Epithelial cell of esophagus (primary cell): Measurements from ENCODE around the gene SLC4A2.

Source experiments
- DNase-seq: peaks from one replicate; pipeline ENCODE4 v3.0.0; 2010; ENCODE audit warnings: low read depth
- H3K4me3 ChIP-seq: 2 replicates; pipeline ENCODE4 v1.5.1; 2011; ENCODE audit warnings: mild to moderate bottlenecking, low read length, control low read depth
- TF ChIP-seq, protein P1 (sequence below): IDR thresholded peaks from 2 replicates; pipeline ENCODE4 v1.5.1; 2011; ENCODE audit warnings: low read depth, mild to moderate bottlenecking, low read length, control low read depth, inconsistent platforms; ENCODE audit not compliant: insufficient read depth; ENCODE audit errors: missing control alignments

The SLC4A2 gene

DNA sequence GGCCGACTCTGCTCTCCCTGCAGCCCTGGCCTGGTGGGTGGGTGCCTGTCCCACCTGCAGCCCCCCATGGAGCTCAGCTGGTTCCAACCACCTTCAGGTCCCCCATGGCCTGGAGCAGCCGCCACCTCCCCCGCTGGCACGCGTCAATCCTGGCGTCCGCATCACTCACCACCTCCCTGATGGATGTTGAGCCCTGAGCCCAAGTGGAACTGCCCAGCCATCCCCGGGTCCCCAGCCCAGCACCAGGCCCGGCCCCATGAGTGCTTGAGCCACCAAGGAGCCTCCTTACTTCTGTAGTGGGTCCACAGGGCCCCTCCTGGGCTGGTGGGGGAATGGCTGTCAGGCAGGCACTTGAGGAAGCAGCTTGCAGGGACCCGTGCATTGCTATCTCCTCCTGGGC lies 41.5 kb downstream of the SLC4A2 start:
- H3K4me3 ChIP-seq: no peak overlapping the region
- TF ChIP-seq, protein P1, sequence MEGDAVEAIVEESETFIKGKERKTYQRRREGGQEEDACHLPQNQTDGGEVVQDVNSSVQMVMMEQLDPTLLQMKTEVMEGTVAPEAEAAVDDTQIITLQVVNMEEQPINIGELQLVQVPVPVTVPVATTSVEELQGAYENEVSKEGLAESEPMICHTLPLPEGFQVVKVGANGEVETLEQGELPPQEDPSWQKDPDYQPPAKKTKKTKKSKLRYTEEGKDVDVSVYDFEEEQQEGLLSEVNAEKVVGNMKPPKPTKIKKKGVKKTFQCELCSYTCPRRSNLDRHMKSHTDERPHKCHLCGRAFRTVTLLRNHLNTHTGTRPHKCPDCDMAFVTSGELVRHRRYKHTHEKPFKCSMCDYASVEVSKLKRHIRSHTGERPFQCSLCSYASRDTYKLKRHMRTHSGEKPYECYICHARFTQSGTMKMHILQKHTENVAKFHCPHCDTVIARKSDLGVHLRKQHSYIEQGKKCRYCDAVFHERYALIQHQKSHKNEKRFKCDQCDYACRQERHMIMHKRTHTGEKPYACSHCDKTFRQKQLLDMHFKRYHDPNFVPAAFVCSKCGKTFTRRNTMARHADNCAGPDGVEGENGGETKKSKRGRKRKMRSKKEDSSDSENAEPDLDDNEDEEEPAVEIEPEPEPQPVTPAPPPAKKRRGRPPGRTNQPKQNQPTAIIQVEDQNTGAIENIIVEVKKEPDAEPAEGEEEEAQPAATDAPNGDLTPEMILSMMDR: no peak
- no peak for DNase-seq

GRCh38 chr7:151101621-151102396 lies 42.4 kb downstream of the SLC4A2 start:
- TF ChIP-seq, protein P1: no peak
- DNase-seq: no peak
- no peak overlapping the region for H3K4me3 ChIP-seq

GRCh38 chr7:151102991-151103390 lies 43.6 kb downstream of the SLC4A2 start:
- TF ChIP-seq, protein P1: no peak
- no peak for DNase-seq
- H3K4me3 ChIP-seq: no peak overlapping the region

GRCh38 chr7:151103973-151104372 lies 44.6 kb downstream of the SLC4A2 start:
- TF ChIP-seq, protein P1: no peak
- DNase-seq: no peak
- H3K4me3 ChIP-seq: no peak overlapping the region

DNA sequence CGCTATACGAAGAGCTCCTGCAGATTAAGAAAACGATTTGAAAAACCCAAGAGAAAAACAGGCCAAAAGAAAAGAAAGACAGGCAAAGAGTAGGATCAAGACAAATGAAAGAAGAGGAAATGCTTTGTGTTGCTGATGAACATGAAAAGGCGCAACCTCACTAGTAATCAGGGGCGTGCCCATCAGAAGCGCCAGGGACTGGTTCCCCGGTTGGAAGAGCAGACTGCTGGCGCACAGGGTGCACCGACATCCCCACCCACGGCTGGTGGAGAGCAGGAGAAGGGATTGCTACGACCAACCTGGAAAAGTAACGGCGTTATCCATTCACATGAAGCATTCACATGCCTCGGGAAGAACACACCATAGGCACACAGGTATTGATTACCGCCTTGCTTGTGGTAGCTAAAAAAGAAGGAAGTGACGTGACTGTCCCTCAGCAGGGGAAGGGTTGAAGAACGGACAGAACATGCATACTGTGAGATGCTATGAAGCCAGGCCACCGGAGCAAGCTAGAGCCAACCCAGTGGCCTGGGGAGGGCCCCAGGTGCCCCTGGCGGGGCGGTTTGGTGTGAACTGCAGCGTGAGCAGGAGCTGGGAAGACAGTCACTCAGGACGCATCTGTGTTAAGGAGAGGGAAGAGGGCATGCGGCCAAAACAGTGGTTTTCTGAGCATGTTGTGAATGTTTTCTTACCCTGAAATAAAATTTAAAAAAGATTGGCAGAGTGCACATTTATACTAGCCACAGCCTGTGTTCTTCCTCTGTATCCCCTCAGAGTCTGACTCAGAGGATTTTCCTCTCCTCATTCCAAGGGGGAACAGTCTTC lies 45.2 kb downstream of the SLC4A2 start:
- TF ChIP-seq, protein P1: no peak
- DNase-seq: no peak
- no peak overlapping the region for H3K4me3 ChIP-seq

- DNase-seq: no peak
- TF ChIP-seq, protein P1: no peak
- H3K4me3 ChIP-seq: no peak overlapping the region
These were observed 48.5 kb downstream of the SLC4A2 start for GRCh38 chr7:151107882-151108281.
